NCI-H82 treated with DMSO at 0.1 percent for 48 hours (cell line): ENCODE results near the gene ANXA5.
"Not testable (repeated sequence)": the region's sequence is repeated elsewhere in the genome, so short reads cannot be mapped to it uniquely, and the experiment has no call there.

Source experiments
- DNase-seq: peaks from one replicate; lab custom pipeline; 2025; ENCODE audit not compliant: unreplicated experiment; lab: John Stamatoyannopoulos, UW

Gene ANXA5

DNA sequence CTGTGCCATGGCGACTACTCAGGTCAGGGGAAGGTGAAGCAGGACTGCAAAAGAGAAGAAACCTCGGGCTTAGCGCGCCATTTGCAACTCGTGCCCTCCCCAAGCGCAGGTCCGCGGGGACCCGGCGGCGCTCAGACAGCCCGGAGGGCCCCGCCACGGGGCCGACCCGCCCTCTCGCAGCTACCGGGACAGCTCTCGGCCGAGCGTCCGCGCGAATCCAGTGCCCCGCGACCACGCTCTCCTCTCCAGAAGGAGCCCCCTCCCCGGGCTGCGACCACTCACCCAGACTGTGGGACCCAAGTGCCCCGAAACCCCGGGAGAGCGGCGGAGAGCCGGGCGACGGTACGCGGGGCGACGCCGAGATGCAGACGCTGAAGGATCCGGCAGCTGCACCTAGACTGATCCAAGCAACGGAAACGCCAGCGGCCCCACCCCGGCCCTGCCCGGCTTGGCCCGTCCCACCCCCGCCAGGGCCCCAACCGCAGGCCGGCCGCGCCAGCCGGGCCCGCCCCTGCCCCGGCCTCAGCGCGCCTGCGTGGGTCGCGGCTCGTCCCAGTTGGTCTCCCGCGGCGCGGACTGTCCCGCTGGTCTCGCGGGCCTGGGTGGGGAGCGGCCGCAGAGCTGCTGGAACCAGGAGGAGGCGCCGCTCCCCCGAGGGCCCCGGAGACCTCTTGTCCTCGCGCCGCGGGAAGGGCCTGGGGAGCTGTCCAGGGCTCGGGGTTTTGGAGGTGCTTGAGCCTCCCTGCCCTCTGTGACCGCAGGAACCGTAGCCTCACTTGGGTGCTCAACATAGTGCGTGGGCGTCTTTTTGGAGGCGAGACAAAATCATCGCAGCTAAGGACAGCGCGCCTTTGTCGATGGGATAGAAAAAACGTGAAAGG lies at the start of gene ANXA5:
Gene ANXA5 (minus strand): TSS at position 400 of the 881 bp plus-strand sequence. CDS start 391 bp downstream, at position 9.
- DNase-seq = peak; percentile 40

DNA sequence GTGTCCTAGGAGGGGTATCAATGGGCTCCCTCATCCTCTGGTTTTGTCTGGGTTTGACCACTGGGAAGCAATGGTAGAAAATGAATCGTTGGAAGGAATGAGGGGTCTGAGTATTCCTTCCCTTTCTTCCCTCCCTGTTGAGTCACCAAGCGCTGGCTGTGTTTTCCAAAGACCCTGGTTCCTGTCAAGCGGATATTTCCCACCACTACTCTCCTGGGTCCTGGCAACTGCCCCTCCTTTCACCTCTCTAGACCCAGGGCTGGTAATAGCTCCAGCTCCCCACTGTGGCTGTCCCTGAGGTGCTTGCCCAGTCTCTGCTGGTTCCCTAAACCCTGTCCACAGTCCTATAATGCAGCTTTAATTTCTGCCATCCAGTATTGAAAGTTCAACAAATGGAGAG lies 46.0 kb upstream of the ANXA5 start:
- DNase-seq = no peak

DNA sequence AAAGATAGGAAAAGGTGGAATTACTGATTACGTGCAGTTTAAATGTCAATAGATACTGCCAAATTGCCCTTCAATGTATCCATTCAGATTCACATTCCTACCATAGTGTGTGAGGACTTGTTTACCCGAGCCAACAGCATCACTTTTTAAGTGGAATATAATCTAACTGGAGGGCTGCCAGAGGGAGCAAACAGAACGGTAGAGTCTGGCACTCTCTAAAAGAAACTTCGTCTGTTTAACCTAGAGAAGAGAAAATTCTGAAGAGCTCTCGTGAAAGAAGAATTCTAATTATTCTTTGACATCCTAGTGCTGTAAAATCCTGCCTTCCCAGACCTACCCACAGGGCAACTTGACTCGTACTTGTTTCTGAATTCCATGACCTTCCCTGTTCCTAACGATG lies 45.0 kb upstream of the ANXA5 start:
- no peak for DNase-seq

DNA sequence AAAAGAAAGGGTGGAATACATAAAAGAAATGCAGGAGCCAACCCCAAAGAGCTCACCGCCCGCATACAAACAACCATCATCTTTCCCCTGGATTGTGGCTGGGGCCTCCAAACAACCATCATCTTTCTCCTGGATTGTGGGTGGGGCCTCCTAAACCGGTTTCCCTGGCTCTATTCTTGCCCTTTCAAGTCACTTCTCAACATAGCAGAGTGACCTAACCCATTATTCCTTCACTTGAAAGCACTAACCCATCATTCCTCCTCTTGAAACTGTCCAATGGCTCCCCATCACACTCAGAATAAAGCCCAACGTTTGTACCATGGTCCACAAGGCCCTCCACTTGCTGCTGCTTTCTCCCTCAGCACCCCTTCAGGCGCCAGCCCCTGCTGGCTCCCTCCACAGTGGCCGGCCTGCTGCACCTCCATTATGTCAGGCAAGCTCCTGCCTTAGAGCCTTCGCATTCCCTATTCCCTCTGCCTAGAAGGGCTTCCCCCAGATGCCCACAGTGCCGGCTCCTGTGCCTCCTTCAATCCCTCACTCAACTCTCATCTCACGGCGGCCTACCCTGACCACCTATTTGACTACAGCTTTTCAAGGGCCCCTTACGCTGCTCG lies 44.1 kb upstream of the ANXA5 start:
- DNase-seq = no peak

DNA sequence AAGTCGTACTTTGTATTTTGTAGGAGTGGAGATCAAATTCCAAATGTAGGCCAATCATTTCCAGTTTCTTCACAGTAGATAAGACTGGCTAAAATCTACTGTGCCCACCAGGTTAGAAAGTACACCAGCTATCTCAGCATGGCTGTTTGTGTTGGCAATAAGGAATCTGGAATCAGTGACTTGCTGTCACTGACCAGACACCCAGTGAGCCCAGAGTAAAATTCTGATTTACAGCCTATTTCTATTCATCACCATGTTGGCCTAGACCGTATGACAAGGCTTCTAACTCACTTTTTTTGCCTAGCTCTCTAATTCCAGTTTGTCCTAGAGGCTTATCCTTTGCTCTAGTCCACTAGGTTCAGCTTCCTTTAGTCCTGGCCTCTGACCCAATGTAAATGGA lies 42.8 kb upstream of the ANXA5 start:
- DNase-seq = no peak

DNA sequence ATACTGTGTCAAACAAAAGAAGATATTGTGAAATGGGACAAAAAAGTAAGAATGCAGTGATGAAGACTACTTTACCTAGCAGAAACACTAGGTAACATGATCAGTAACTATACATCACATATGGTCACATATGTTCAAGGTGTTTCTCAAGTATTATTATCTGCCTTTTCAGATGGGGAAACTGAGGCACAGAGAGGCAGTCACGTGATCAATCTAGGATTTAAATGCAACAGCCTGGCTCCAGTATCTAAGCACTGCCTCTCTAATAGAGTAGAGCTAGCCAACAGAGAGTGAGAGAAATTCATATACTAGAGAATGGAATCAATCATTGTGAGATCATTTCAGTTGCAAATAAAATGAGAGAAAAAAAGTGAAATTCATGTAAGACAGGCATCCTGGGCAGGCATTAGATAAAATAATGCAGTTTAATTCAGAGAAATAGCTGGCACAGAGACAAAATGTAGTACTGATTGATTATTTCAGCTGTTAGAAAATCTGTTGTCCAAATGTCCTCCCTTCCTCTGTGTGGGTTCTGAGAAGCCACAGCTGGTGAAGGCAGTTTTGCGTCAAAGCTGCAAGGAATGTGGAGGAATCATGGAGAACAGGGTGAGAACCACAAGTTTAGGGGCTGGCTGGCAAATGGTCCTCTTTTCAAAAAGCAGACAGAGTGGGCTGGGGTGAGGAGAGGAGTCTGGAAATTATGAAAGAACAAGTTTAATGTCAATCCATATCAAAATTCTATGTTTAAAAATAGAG lies 42.2 kb upstream of the ANXA5 start:
- DNase-seq = no peak

DNA sequence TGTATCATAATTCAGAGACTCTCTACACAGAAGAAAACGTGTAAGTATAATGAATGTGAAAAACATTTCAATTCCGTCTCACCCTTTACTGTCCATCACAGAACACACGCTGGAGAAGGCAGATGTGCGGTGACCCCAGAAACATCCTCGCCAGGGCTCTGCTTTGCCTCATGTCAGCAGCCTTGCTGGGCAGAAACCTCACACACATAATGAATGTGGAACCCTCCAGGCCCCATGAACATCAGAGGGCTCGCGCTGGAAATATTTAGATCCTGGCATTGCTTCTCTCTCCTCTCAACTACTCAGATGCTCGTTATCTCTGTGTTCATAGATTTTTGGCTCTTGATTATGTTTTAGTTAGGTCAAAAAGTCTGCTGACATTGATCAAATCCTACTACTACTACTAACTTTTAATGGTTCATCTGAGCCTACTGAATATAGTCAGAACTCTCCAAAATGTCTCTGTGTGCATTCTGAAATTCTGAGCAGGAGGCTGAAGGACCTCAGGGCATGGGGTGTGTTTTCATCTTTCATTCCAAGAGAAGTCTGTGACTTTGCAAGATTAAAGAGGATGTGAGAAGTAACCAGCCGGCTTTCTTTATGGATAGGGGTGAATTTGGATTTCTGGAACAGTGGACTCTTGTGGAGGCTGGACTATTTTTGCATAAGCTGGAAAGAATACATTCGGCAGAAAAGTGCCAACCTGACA lies 41.2 kb upstream of the ANXA5 start:
- DNase-seq = no peak

DNA sequence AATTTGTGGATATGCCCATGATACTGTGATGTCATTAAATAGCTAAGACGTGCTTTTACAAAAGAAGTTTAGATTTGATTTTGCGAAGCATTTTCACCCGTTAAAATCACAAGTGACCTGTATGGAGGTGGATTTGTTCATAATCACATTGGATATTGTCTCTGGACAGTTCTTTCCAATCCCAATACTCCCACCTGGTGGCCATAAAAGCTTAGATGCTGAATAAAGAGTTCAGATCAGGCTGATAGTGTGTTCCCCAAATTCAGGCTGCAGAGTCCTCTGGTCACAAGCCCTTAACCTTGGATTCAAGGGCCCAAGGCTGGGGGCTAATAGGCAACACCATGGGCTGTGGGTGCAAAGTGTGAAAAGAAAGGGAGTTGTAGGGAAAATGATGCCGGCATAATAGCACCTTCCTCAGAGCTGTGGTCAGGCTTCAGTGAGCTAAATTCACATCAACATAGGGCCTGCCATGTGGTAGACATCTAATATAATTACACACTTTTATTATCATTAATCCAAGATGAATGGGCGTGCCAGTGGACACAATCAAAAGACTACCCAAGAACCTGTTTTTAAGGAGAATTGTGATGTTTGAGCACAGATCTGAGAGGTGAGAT lies 40.1 kb upstream of the ANXA5 start:
- peak; percentile 22 for DNase-seq

DNA sequence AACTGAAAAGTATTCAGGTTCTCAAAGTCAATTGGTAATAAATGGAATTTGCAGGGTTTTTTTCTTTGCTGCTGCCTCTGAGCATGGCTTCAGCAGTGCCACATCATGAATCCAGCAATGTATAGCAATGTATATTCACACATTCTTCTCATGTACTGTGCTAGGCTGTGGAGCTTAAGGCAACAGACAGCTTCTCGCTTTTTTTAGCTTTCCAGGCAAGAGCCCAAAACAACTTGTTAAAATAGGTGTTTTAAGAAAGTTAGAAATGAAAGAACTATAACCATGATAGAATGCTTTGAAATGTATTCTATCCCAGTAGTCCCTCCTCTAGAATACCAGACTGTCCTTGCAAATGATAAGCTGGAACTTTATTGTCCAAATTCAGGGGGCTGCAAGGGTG lies 37.8 kb upstream of the ANXA5 start:
- no peak for DNase-seq

DNA sequence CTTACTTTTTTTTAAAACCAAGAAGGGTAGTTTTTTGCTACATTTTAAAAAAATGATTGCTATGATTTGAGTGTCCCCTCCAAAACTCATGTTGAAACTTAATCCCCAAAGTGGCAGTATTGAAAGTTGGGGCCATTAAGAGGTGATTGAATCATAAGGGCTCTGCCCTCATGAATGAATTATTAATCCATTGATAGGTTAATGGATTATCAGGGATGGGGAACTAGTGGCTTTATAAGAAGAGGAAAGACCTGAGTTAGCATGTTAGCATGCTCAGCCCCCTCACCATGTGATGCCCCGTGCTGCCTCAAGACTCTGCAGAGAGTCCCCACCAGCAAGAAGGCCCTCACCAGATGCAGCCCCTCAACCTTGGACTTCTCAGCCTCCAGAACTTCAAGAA lies 37.2 kb upstream of the ANXA5 start:
- no peak for DNase-seq

DNA sequence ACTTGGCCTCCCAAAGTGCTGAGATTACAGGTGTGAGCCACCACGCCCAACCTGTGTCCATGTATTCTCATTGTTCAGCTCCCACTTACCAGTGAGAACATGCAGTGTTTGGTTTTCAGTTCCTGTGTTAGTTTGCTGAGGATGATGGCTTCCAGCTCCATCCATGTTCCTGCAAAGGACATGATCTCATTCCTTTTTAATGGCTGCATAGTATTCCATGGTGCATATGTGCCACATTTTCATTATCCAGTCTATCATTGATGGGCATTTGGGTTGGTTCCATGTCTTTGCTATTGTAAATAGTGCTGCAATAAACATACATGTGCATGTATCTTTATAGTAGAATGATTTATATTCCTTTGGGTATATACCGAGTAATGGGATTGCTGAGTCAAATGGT lies 33.0 kb upstream of the ANXA5 start:
- not testable (repeated sequence) for DNase-seq

DNA sequence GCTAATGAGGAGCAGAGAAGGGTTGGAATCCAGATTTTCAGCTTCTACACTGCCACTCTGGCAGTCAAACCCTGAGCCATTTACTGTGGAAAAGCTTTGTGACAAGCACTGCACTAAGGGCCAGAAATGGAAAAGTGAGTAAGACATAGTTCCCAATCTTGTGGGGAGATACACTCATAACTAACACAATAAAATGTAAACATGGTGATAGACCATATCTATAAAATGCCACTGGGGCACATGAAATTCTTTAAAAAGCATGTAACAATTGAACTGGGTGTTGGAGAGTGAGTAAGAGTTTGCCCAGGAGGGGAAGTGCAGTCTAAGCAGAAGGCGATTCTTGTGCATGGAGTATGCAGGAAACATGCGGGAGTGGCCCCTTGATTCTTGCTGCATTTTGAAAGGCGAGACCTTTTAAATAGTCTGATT lies 32.0 kb upstream of the ANXA5 start:
- DNase-seq = no peak

DNA sequence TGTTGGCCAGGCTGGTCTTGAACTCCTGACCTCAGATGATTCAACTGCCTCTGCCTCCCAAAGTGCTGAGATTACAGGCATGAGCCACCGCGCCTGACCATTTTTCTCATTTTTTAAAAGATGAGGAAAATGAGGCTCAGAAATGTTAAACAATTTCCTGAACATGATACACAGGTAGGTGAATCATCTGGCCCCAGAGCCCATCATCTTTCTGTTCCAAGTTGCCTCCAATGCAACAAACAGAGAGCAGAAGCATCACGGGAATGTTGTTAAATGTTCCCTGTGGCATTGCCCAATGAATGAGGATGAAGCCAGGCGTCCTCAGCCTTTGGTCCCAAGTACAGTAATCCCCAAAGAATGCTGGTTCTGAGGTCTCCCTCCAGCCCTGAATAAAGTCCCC lies 31.3 kb upstream of the ANXA5 start:
- no peak for DNase-seq

DNA sequence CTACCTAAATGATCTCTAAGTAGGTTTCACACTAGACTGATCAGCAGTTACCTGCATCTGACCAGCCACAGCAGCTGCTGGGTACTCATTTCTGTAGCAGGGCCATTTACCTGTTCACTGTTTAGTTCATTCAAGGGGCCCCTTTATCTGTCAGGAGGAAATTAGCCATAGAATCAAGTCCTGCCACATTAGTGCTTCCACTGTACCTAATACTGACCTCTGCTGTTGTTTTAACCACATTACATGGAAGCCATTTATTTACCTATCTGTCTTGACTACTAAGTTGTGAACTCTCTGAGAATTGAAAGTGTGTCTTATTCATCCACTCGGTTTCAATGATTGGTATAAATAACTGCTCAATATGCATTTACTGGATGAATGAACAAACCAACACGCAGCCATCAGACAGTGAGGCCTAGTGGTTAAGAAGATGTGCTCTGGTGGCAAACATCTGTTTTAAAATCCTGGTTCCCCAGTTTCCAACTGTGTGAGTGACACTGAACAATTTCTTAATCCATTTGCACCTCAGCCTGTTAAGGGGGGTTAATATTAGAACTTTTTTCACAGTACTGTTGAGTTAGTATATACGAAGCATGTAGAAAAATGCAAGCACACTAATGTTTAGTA lies 30.0 kb upstream of the ANXA5 start:
- peak; percentile 35 for DNase-seq

DNA sequence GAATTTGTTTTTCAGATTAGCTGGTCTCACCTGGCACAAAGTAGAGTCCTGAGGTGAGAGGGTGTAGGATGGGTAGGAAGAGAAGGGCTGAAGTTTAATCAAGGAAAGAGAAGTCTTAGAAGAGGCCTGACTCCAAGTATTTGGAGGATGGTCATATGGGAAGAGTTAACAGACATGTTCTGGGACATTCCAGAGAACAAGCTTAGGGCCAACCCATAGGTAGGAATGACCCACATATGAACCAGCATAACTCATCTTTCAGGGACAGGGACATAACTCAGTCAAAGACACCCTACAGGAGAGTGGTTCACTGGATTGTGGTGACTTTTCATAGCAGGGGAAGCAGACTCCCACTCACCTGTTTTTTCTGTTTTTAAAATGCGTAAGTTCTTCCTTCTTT lies 27.9 kb upstream of the ANXA5 start:
- no peak for DNase-seq

DNA sequence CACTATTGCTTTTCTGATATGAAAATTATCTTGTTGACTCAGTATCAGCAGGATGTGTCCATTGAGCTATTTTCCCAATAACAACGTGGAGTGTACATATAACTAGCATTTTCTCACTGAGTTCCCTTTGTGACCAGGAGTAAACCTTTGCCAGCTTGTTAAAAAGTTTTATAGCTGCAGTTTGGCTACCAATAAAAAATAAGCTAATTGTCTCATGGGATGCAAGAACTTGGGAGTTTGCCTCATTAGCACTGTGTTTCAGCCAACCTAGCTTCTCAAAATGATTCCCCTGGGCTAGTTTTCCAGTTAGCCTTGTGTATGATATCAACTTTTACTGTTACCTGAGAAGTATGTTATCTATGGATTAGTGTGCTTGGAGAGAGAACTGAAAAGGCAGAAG lies 24.9 kb upstream of the ANXA5 start:
- no peak for DNase-seq

DNA sequence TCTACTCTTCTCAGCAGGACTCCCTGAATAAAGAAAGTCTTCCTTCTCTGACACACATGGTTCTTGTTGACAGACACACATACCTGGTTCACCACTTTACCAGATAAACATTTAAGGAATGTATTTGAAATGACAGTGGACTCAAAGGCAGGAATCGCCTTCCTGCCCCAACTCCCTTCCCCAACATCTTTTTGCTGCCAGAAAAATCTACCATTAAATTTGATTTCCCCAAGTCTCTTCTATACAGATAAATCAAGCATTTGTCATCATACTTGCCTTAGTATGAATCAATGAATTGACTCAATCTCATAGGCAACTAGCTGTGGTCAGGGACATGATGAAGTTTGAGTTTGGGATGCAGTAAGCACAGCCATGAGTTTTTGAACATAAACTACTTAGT lies 23.3 kb upstream of the ANXA5 start:
- no peak for DNase-seq

DNA sequence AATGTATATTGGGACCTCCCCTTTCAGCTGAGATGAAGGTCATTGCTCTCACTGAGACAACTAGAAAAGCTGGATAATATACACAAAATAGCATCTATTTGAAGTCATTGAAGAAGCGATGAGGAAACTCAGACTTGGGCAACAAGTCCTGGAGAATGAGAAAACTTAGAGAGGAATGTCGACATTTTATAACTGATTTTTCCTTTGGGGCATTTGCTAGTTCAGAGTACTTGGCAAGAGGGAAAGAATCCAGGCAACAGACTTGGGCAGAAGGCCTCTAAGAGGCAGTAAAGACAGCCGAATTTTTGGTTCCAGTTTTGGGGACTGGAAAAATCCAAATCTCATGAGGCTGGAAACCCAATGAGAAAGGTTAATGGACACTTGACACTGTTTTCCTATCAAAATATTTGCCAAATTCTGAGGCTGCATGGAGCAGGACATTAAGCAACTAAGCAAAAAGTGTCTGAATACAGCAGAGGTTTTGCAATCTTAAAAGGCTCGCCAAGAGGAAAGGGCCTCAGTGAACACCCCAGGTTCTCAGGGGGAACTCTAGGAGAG lies 21.0 kb upstream of the ANXA5 start:
- DNase-seq = no peak

DNA sequence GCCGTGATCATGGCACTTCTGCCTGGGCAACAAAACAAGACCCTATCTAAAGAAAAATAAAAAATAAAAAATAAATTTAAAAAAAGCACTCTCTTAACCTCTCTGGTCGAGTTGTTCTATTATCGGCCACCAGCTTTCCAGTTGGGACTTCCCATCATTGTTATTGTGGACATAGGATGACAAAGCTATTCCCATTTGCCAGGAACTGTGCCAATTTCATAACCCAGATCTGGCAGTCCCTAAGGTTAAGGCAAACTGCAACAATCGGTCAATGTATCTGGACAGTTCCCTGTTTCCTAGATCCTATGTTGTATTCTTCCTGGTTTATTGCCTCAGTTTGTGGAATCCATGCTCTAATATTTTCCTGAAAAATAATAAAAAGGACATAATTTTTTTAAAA lies 17.8 kb upstream of the ANXA5 start:
- DNase-seq = no peak

DNA sequence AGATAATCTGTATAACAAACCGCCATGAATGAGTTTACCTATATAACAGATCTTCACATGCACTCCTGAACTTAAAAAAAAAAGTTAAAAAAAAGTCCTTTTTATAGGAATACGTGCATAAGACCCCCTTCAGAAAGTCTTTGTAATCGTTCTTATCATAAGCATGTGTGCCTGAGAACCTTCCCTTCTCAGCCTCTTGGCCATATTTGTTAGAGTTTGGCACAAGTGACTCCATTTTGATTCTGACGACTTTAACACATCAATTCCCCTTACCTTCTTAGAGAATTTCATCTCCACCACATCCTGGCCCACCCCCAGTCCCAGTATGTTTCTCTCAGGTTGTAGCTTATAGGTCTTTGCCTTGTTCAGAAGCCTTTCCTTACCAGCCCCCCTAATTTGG lies 16.0 kb upstream of the ANXA5 start:
- DNase-seq = no peak
